ENCODE data around the gene HDAC4. TPM values are rescaled to one million over a fixed set of nuclear protein-coding genes. Genes with fewer than 3 reads are reported as not detected.
A peak's percentile ranks its signal among the peaks of the same experiment; 100 is the strongest.

HDAC4 gene
- total and polyA plus RNA-seq, 2 of the 4 experiments (the other 2 are of a cell fraction), result 4.1 to 7.2 TPM

DNA sequence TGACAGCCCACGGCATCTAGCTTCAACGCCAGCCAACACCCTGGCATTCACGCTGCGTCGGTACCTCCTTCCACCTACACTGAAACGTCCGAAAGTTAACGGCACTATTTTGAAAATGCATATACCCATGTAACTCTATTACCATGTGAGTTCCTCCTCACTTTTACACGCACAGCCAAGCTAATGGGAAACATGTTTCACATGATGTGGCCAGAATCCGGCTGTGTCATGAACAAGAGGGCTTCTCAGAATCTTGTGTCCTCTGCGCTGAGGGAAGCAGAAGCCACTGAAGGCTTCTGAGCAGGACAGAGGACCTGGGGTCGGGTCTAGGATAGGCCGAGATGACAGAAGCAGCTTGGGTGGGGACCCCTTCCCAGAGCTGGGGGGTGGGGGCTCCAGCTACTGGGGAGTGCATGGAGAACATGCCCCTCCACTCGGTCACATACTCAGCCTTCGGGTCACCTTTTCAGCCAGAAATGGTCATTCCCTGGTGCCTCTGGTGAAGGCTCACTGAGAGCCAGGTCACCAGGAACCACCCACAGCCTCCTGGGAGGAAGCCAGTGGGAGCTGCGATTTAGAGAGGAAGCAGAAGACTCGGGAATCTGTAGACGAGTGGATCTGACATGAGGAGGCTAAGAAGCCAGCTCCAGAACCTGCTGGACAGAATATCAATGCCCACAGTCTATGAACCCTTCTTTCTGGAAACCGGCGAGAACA is 41.5 kb downstream of the HDAC4 start:
- Histone ChIP-seq H3K9me1 (ENCODE audit: insufficient read depth, low read length) (peaks cover 13% of the 10 kb centered on the region), H3K4ac (ENCODE audit: low read depth, low read length) (no peak overlapping the region; the same call in 1 of the 2 replicates), H3K36me3 (ENCODE audit: control insufficient read depth, insufficient read depth, low read length) (0 out of 2 replicates have a peak, but pooled peaks cover 2% of the 10 kb centered on the region), H2BK15ac (ENCODE audit: low read depth, low read length) (no peak overlapping the region; the same call in 2 of the 3 replicates), H2AK9ac (replicated peaks; ENCODE audit: low read depth, low read length, poor library complexity) (no peak overlapping the region), H3K18ac (ENCODE audit: low read depth, low read length) (no peak overlapping the region; the same call in 1 of the 2 replicates), H2BK5ac (ENCODE audit: low read depth, low read length, poor library complexity, severe bottlenecking) (no peak overlapping the region), H3K4me3 (ENCODE audit: insufficient read depth, low read depth, low read length) (no peak overlapping the region), H3K9ac (ENCODE audit: low read depth, low read length) (no peak overlapping the region), H2AFZ (replicated peaks; ENCODE audit: low read length, poor library complexity) (no peak overlapping the region), H3K27me3 (ENCODE audit: control insufficient read depth, insufficient read depth, low read length) (no peaks in the 10 kb centered on the region), H3K79me1 (ENCODE audit: low read depth in 1 of 2, low read length in 2 of 2) (peaks cover 33 to 71% of the 10 kb centered on the region in 2 experiments), H2AK5ac (ENCODE audit: low read depth, low read length) (0 out of 2 replicates have a peak overlapping the region, but pooled peaks have one; percentile 60), H3K23ac (ENCODE audit: low read depth, low read length) (no peak overlapping the region), H2BK120ac (ENCODE audit: low read depth, low read length) (no peak overlapping the region), H3K56ac (ENCODE audit: extremely low read depth, insufficient read depth, low read length) (no peak overlapping the region), H2BK20ac (ENCODE audit: low read depth, low read length) (no peak overlapping the region), H3K4me1 (ENCODE audit: control insufficient read depth, insufficient read depth, low read length) (peaks cover 16% of the 10 kb centered on the region), H3K4me2 (ENCODE audit: low read depth, low read length) (no peak overlapping the region), H3K9me3 (ENCODE audit: control insufficient read depth, insufficient read depth, low read length) (peaks cover 3% of the 10 kb centered on the region; the same call in 1 of the 2 replicates), H3K14ac (replicated peaks; ENCODE audit: low read depth, low read length) (no peak overlapping the region), H4K20me1 (ENCODE audit: insufficient read depth, low read length) (peaks cover 20% of the 10 kb centered on the region), H3K27ac (ENCODE audit: insufficient read depth, low read length) (no peak overlapping the region), H4K8ac (ENCODE audit: low read depth in 2 of 2, low read length in 2 of 2) (no peak overlapping the region), H4K5ac (ENCODE audit: low read depth, low read length) (no peak overlapping the region), H4K91ac (ENCODE audit: insufficient read depth, low read depth, low read length) (no peak overlapping the region)
- WGBS, 2 experiments (ENCODE audit: extremely low coverage in 2 of 2, insufficient read length in 1 of 2), result 84% methylated on average over 5 of the region's 20 CpGs; no CpG with 5 or more reads in 1 of the 2 experiments
- in situ Hi-C loops (cut with MboI; ENCODE audit: low sequenced_read_pairs), result no loop called here
- no TSS peak for BruUV-seq (replicated peaks)
- ATAC-seq (ENCODE audit: low read depth) (no peak), DNase-seq (no peak)
- ChIA-PET CTCF (no interaction called here), POLR2A (ENCODE audit: unreplicated experiment) (no interaction called here)
- dilution Hi-C loops (cut with HindIII; ENCODE audit: low sequenced_read_pairs, unreplicated experiment), result no loop called here
- intact Hi-C loops (cut with micrococcal nuclease), result no loop called here
- TF ChIP-seq CEBPB (IDR thresholded peaks at IDR 0.05; ENCODE audit: low read depth, low read length), result no peak
- no peak for TF ChIP-seq NFE2L2 (IDR thresholded peaks at IDR 0.05; ENCODE audit: low read depth, low read length)
- no peak for TF ChIP-seq MAZ (IDR thresholded peaks at IDR 0.05; ENCODE audit: borderline replicate concordance, low read depth, low read length)
- TF ChIP-seq SMC3 (IDR thresholded peaks at IDR 0.05; ENCODE audit: low read depth, low read length), result no peak
- TF ChIP-seq MAFK (IDR thresholded peaks at IDR 0.05; ENCODE audit: low read depth, low read length), result no peak
- TF ChIP-seq BHLHE40 (IDR thresholded peaks at IDR 0.05; ENCODE audit: low read depth, low read length), result no peak
- TF ChIP-seq CHD1 (IDR thresholded peaks at IDR 0.05; ENCODE audit: low read depth, low read length), result no peak
- TF ChIP-seq RCOR1 (IDR thresholded peaks at IDR 0.05; ENCODE audit: insufficient replicate concordance, low read length), result no peak
- TF ChIP-seq, protein P1, sequence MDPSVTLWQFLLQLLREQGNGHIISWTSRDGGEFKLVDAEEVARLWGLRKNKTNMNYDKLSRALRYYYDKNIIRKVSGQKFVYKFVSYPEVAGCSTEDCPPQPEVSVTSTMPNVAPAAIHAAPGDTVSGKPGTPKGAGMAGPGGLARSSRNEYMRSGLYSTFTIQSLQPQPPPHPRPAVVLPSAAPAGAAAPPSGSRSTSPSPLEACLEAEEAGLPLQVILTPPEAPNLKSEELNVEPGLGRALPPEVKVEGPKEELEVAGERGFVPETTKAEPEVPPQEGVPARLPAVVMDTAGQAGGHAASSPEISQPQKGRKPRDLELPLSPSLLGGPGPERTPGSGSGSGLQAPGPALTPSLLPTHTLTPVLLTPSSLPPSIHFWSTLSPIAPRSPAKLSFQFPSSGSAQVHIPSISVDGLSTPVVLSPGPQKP (IDR thresholded peaks at IDR 0.05; ENCODE audit: borderline replicate concordance, low read depth, low read length), result no peak
- TF ChIP-seq RFX5 (IDR thresholded peaks at IDR 0.05; ENCODE audit: low read depth, low read length), result no peak
- no peak for TF ChIP-seq RAD21 (IDR thresholded peaks at IDR 0.05; ENCODE audit: low read length)
- TF ChIP-seq FOS (IDR thresholded peaks at IDR 0.05; ENCODE audit: low read depth, low read length), result no peak
- TF ChIP-seq MXI1 (IDR thresholded peaks at IDR 0.05; ENCODE audit: borderline replicate concordance, low read depth, low read length), result no peak
- TF ChIP-seq, protein P2, sequence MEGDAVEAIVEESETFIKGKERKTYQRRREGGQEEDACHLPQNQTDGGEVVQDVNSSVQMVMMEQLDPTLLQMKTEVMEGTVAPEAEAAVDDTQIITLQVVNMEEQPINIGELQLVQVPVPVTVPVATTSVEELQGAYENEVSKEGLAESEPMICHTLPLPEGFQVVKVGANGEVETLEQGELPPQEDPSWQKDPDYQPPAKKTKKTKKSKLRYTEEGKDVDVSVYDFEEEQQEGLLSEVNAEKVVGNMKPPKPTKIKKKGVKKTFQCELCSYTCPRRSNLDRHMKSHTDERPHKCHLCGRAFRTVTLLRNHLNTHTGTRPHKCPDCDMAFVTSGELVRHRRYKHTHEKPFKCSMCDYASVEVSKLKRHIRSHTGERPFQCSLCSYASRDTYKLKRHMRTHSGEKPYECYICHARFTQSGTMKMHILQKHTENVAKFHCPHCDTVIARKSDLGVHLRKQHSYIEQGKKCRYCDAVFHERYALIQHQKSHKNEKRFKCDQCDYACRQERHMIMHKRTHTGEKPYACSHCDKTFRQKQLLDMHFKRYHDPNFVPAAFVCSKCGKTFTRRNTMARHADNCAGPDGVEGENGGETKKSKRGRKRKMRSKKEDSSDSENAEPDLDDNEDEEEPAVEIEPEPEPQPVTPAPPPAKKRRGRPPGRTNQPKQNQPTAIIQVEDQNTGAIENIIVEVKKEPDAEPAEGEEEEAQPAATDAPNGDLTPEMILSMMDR (conservative IDR thresholded peaks at IDR 0.05; ENCODE audit: low read depth, low read length), result no peak
- no peak for TF ChIP-seq USF2 (IDR thresholded peaks at IDR 0.05; ENCODE audit: low read depth, low read length)

All from IMR-90 (cell line).